Measurements from ENCODE around the gene STARD13.

STARD13 gene

DNA sequence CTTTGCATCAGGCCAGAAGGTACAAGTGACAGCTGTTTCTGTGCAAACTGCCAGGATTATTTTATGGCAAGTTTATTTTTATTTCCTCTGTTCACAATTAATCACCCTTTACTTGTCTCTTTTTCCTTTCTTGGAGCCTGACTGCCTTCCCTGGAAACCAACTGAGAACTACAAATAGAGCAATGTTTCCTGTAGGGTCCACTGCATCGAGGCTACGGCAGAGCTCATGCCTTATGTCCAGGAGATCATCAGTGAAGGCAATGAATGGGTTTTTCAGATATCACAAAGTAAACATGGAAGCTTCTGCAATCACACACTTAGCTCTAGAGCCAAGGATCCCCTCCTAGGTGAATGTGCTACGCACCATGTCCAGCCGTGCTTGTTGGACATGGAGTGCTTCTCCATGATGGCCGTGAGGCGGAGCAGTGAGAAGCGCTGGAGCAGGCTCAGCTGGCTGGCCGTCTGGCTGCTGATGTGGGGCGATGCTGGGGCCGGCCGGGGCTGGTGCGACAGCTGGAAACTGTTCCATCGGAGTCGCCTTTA, 158.5 kb downstream of the STARD13 start:
- in situ Hi-C loops (cut with MboI; ENCODE audit: low sequenced_read_pairs): no loop called here

DNA sequence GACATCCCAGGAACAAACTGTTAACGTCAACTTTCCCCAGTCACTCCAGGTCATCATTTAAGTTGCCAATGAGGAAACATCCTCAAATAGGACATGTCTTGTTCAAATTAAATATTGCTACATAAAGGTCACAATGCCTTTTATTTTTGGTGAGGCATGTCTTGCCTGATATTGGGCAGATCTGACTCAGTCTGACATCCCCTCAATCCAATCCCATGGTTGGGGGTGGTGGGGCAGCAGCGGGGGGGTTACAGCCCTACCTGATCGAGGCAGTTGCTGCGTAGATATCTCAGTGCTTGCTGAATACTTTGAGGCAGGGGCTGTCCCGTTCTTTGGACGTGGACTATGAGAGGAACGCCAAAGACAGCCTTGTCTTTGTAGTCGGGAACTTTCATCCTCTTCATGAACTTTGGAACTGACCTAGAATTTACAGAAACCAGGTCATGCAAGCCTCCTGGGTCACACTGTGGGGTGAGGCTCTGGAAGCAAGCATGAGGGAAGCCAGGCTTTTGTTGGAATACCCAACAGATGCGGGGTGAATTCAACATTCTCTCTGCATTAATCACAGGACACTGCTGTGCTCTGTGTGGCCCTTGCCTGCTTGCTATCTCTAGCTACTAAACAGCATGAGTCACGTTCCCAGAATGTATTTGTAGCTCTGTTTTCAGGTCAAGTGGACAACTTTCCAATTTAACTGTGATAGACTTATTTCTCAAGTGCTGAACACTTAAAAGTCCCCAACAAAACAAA, 159.6 kb downstream of the STARD13 start:
- in situ Hi-C loops (cut with MboI; ENCODE audit: low sequenced_read_pairs): no loop called here

DNA sequence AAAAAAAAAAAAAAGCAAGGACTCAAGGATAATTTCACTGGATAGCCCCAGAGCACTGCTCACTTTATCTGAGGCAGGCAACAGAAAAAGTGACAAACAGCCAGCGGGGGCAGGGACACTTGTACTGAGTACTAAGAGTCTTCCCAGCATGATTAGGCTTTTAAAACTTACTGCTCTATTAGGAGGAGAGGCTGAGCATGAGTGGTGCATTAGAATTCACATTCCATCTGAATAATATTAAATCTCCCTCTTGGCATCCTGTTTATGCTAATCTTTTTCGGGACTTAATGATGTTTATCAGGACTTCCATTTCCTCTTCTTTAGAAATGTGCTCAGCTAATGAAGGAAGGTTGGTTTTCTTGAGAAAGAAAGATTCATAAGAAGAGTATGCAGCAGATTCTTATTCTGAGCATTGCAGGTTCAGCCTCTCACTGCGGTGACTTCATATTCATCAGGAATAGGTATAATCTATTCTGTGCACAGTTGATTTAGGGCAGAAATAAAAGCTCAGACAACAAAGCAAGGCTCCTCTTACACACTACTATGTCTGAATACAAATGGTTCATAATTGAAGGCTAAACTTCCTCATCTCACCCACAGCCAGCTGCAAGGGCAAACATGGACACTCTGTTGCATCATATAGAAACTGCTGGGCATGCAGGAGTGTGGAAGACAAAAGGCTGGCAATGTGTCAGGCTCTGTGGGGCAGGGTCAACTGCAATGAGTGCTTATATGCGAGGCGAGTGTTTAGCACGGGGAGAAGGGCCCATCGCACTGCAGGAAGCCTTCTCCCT, 162.3 kb downstream of the STARD13 start:
- in situ Hi-C loops (cut with MboI; ENCODE audit: low sequenced_read_pairs): no loop called here

DNA sequence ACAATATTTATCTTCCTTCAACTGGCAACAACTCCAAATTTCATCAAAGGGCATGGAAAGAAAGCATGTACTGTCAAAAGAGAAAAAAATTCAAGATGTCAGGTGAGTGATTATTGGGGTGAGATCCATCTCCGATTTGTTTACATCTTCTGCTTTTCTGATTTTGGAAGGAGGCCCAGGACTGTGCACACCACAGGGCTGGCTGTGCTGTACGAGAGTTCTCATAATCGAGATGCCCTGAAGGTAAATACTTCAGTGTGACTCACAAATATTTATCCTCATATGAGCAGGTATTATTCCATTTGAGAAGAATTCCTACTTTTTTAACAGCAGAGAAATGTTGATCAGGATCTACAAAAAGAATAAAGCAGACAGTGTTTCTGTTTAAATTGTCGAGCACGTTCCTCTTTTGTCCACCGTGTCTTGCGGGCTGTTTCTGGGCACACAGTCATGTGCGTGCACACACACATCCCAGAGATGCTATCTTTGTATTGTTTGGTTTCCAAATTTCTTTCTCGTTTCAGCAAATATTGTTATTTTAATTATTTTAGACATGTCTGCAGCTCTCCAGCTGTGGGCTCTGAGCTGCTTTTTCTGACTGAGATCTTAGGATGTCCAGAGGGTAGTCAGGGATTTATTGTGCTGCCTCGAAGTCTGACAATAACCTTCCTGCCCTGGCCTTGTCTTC, 165.6 kb downstream of the STARD13 start:
- in situ Hi-C loops (cut with MboI; ENCODE audit: low sequenced_read_pairs): no loop called here

DNA sequence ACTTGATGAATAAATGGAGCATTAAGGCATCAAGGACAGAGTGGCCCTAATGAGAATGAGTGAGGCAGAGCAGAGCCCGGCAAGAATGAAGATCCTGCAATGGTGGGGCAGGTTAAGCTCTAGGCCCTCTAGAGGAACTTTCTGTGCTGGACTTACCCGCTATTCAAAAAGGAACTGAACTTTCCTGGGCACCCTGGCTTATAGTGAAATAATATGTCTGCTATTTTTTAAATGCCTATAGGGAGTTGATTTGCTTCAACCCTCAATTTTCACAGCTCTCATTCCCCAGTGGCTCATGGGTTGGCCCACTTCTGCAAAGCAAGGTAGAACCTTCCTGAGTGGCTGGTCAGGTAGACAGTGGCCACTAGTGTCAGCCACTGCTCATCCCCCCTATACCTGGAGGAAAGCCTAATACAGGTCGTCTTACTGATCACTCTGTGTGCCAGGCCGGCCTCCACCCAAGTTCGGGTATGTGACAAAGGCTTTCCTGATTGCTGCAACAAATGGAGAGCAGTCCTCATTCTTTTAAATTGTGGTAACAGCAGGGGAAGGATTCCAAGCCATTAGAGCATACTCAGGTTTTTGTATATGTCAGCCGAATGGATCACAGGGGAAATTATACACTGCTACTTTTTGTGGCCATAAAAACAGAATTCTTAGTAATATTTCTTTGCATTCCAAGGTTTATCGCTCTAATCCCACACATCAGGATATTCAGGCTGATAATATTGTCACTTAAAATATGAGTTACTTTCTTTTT, 166.4 kb downstream of the STARD13 start:
- in situ Hi-C loops (cut with MboI; ENCODE audit: low sequenced_read_pairs): no loop called here

DNA sequence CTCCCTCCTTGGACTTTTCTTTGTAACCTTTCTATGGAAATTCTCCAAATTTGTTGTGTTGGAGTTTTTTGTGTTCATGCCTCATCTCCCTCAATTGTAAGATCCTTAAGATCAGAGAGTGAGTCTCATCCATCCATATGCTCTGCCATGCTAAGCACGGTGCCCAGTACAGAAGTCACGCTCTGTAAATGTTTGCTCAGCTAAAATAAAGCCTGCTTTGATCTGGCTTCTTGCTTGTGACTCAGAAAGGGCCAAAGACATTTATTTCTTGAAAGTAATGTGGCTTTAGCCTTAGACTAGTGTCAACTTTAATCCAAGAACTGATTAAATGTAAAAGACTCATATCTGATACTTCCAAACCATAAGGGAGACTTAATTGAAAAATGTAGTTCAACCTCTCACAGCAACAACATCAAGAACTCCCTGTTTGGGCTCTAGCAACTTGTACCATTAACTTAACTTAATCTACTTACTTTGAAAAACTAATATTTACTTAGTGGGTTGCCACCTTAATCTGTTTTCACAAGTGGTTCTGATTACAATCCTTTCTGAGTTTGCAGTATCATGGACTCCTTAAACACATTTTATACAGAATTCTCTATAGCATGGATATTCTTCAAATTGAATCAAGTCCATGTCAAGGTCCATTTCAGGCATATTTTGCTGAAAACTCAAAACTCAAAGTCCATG, 169.1 kb downstream of the STARD13 start:
- in situ Hi-C loops (cut with MboI; ENCODE audit: low sequenced_read_pairs): no loop called here

DNA sequence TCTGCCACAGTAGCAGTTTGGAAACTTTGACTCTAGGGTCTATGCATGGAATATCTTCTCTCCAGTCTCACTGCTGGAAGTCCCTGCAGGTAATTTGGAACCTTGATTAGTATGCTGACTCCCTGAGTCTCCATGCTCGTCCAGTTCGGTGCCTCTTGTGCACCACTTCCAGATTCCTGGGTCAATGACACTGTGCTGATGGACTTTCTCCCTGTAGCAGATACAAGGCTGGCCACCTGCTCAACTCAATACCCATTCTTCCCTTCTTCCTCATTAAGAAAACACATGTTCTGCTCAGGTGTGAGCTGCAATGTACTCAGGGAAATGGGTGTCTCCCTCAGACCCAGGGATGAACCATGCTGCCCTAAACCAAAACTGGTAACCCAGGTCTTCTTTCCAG, 170.3 kb downstream of the STARD13 start:
- in situ Hi-C loops (cut with MboI; ENCODE audit: low sequenced_read_pairs): no loop called here

DNA sequence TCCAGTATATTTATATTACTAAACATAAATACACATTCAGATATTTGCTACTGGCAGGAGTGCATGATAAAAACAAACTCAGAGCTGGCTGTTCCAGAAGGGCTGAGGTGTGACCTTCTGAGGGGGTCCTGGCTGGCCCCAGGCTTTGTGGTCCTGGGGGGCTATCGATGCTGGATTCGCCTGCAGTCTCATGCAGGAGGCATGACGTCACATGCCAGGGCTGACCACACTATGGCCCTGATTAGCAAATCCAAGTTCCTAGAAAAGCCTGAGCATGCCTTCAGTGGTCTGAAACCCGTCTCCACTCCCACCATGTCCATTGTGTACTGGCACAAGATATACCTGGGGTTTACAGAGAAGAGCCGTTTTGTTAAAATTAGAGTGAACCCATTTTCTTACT, 171.4 kb downstream of the STARD13 start:
- in situ Hi-C loops (cut with MboI; ENCODE audit: low sequenced_read_pairs): no loop called here

DNA sequence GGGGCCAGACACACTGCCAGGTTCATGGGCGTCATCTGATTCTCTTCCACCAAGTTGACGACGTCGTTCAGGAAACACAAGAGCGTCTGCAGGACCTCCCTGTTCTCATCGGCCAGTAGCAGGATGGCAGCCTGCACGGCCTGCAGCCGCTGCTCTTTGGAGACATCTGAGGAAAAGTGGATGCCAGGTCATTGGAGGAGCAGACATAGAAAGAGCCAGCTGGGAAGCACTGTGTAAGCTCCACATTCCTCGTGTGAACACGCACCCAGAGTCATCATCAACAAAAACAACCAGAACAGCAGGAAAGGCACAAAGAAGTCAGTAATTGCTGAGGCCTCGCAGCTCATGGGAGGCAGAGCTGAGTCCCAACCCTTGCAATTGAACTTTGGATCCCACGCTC, 172.8 kb downstream of the STARD13 start:
- in situ Hi-C loops (cut with MboI; ENCODE audit: low sequenced_read_pairs): no loop called here

DNA sequence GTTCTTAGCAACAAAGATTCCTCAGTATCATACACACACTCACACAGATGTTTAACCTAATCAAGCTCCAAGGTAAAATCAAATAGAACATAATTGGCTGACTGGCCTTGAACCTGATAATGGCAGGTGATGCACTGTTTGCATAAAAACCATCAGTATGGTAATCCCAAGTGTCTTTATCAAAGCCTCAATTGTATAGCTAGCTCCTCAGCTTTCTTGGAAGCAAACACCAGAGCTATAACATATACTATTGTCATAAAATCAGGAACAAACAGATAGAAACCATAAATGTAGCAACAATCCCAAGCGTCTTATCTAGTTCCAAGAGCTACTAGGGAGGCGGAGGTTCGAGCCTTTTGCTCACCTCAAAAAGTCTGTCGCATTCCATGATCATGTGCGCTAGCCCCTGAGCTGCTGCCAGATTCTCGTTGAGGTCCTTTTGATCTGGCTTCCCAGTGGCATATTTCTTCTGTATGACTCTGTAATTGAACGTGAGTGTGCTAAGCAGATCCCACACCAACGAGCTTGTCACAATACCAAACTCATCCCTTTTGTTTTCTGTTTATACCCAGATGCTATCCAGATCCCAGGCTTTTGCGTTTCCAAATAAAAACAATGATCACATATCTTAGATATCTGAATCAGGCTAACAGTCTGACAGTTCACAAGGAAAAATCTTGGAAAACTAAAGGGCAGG, 174.0 kb downstream of the STARD13 start:
- in situ Hi-C loops (cut with MboI; ENCODE audit: low sequenced_read_pairs): no loop called here

DNA sequence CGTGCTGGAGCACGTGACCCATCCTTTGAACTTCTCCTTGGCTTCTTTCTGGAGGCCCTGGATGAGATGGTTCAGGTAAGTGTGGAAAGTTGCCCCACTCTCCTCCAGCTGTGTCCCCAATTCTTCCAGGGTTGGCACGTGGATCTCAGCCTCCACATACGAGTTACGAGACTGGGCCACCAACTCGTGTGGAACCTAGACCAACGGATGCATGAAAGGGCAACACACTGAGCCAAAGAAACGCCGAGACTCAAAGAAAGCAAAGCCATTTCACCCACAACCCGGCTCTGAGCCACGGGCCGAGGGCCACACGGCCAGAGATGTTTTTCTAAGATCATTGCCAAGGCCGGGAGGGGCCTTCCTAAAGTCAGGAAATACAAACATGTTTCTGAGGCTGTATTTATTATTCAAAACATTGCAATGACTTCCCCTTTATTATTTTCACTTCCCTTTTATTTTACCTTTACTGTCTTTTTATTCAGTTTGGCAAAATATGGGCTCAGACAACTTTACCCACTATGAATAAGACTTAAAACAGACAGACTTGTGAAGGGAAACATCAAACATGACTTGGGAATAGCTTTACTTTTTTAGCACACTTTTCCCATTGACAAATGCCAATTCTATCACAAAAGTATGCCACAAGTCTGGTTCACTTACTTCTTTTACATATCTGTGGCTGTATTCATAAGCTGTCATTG, 174.7 kb downstream of the STARD13 start:
- in situ Hi-C loops (cut with MboI; ENCODE audit: low sequenced_read_pairs): no loop called here

DNA sequence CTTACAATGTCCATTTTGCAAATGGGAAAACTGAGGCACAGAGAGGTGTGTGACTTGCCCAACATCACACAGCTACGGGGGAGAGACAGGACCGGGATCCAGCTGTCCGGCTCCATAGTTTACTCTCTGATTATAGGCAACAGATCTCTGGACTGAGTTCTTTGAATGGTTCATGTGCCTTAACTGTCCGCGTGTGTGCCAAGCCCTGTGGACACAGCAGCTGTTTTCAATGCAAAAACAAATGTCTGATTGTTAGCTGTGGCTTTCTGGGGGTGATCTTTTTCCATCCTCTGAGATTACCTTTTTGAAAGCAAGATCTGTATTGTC, 175.2 kb downstream of the STARD13 start:
- in situ Hi-C loops (cut with MboI; ENCODE audit: low sequenced_read_pairs): no loop called here

DNA sequence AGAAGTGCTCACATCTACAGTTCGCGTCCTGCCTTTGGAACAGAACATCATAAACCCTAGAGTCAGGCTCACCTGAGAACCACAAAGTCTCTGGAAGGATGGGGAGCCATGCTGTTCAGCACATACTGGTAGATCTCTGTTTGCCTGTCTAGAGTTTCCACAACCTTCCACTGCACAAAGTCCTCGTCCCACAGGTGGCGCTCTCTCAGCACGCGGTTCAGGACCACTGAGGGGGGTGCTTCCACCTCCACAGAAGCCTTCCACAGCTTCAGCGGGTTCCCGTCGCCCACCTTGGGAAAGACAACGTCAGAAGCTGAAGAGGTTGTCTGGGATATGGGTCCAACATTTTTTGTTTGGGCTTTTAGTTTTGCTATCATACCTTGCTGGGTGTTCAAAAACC, 175.8 kb downstream of the STARD13 start:
- in situ Hi-C loops (cut with MboI; ENCODE audit: low sequenced_read_pairs): no loop called here

DNA sequence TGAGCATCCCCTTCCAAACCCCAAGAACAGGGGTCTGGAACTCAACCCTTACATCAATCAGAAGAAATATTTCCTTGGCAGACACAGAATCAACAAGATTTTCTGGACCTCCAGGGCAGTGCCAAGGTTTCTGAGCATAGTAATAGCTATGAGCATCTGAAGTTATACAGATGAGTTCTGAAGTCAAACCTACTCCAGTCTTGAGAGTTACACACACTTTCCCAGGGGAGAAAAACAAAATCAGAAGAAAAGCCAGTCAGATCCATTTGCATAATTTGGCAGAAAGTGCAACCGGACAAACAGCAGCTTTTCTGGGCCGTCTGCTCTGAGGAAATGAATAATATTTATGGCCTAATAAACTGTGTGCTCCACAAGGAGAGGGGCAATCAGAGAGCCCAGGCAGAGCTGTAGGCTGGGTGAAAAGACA, 176.3 kb downstream of the STARD13 start:
- in situ Hi-C loops (cut with MboI; ENCODE audit: low sequenced_read_pairs): no loop called here

DNA sequence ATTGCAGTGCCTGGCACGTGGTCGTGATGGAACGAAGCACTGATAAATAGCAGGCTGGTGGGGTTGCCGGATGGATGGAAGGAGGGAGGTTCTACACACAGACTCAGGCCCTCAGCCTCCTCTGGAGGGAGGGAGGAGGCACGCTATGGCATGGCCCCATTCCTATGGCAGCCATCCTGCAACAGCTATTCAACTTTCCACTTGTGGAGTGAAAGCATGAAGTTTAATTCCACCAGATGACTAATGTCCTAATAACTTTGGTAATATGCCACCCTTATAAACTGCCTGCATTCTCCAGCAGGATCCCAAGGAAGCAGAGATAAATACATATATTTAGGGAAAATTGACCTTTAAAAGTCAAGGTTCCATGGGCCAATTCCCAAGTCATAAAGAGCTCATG, 176.9 kb downstream of the STARD13 start:
- in situ Hi-C loops (cut with MboI; ENCODE audit: low sequenced_read_pairs): no loop called here

DNA sequence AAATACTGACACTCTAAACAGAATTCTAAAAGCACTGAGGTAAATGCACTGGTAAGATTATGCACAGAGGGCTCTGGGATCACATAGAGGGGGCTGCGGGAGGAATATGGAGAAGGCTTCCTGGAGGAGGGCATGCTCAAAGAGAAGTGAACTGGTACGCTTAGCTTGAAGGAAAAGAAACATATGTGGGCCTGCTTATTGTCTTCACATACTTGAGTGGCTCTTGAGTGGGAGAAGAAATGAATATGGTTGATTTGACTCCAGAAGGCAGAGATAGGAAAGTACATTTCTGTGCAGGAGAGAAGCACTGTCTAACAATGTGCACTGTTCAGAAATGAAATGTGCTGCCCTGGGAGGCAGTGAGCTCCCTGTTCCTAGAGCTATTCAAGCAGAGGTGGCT, 178.2 kb downstream of the STARD13 start:
- in situ Hi-C loops (cut with MboI; ENCODE audit: low sequenced_read_pairs): no loop called here

DNA sequence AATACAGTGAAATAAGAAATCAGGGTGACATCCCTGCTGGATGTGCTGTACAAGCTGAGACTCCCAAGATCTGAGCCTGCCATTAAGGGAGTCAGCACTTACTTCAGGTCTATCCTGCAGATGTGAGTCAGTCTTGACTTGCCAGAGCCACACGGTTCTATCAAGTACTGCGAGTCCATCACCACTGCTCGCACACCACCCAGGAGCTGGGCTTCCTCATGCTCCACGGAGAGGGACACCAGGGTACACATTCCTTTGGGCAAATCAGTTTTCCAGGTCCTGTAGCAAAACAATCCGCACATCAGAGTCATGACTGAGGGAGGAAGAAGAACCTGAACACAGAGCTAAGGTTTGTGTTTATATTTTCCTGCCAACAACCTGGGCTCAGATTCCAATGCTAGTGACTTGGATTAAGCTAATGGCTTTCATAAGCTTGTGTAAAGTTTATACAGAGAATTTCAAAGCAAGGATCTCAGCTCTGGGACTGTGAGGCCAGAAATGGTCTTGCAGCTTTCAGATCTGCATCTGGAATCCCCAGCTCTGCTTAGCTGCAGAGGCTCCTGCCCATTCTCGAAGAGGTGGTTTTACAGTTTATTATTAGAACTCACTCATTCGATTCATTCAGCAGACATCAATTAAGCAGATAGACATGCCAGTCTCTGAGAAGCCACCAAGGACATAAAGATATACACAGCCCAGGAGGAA, 178.7 kb downstream of the STARD13 start:
- in situ Hi-C loops (cut with MboI; ENCODE audit: low sequenced_read_pairs): no loop called here

DNA sequence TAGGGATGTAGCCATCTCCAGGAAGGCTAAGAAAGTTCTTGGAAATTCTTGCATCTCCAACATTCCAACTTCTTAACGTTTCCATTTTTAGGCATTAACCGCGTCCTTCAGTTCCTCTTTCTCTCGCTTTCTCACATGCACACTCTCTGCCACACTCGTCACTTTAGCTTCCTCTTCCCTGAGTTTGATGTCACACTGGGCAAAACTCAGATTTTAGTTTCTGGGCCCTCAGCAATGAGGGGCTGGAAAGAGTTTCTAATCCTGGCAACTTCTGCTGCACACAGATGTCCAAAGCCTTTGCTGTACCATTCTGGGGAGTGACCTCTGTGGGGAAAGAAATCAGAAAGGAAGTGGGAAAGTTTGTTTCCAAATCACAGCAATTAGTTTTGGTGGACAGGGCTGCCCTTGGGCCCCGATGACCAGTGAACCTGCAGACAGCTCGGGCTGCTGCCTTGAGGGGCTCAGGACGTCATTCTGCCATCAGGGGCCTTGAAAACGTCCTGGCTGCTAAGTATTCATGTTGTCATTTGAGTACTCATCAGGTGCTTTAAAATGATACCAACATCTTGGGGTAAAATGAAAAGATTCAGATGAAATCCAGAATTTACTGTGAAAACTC, 180.1 kb downstream of the STARD13 start:
- in situ Hi-C loops (cut with MboI; ENCODE audit: low sequenced_read_pairs): no loop called here
